OCI-LY1 (cell line): Measurements from ENCODE around the gene CUX1.

Experiments used
- H2AFZ ChIP-seq: fragments of 200-600 bp; sonication (generic), shearing (Covaris generic); 2 replicates; pipeline ENCODE4 v1.6.0; 2014; ENCODE audit warnings: antibody characterized with exemption, mild to moderate bottlenecking, low read length
- H3F3A ChIP-seq: fragments of 200-600 bp; sonication (generic), shearing (Covaris generic); 2 replicates; pipeline ENCODE4 v1.6.0; 2014; ENCODE audit warnings: mild to moderate bottlenecking, antibody characterized with exemption, low read length, moderate library complexity; ENCODE audit not compliant: insufficient read depth
- H3K27ac ChIP-seq: fragments of 200-600 bp; sonication (generic); 2 replicates; pipeline ENCODE4 v1.5.1; 2014; ENCODE audit warnings: low read length, mixed run types, mild to moderate bottlenecking, low read depth; ENCODE audit not compliant: poor library complexity, severe bottlenecking
- H3K27me3 ChIP-seq: fragments of 200-600 bp; sonication (generic); 2 replicates; pipeline ENCODE4 v1.6.0; 2014; ENCODE audit warnings: antibody characterized with exemption, mild to moderate bottlenecking, low read length, moderate library complexity; ENCODE audit not compliant: insufficient read depth
- H3K36me3 ChIP-seq: fragments of 200-600 bp; sonication (generic); 2 replicates; pipeline ENCODE4 v1.6.1; 2014; ENCODE audit warnings: mild to moderate bottlenecking, antibody characterized with exemption, low read length, moderate library complexity, mixed read lengths; ENCODE audit not compliant: insufficient read depth
- H3K4me1 ChIP-seq: fragments of 200-600 bp; sonication (generic); 2 replicates; pipeline ENCODE4 v1.5.1; 2014; ENCODE audit warnings: mild to moderate bottlenecking, low read length, moderate library complexity; ENCODE audit not compliant: insufficient read depth, severe bottlenecking
- H3K4me2 ChIP-seq: fragments of 200-600 bp; sonication (generic), shearing (Covaris generic); 2 replicates; pipeline ENCODE4 v1.6.1; 2014; ENCODE audit warnings: low read length
- H3K4me3 ChIP-seq: fragments of 200-600 bp; sonication (generic); 2 replicates; pipeline ENCODE4 v1.5.1; 2014; ENCODE audit warnings: low read length, low read depth, mild to moderate bottlenecking, mixed read lengths; ENCODE audit not compliant: poor library complexity, severe bottlenecking
- H3K79me2 ChIP-seq: fragments of 200-600 bp; shearing (Covaris generic); 2 replicates; pipeline ENCODE4 v1.6.1; 2016; ENCODE audit warnings: mixed run types, low read length, mixed read lengths; ENCODE audit not compliant: insufficient read depth
- H3K9ac ChIP-seq: fragments of 200-600 bp; sonication (generic), shearing (Covaris generic); 2 replicates; pipeline ENCODE4 v1.6.1; 2014; ENCODE audit warnings: mild to moderate bottlenecking, low read length, mixed read lengths
- H3K9me2 ChIP-seq: fragments of 200-600 bp; sonication (generic), shearing (Covaris generic); 2 replicates; pipeline ENCODE4 v1.6.1; 2014; ENCODE audit warnings: low read depth, mild to moderate bottlenecking, low read length, mixed read lengths
- H3K9me3 ChIP-seq: fragments of 200-600 bp; shearing (Covaris generic); 2 replicates; pipeline ENCODE4 v1.6.1; 2014; ENCODE audit warnings: low read length, mixed read lengths
- H4K20me1 ChIP-seq: fragments of 200-600 bp; sonication (generic), shearing (Covaris generic); 2 replicates; pipeline ENCODE4 v1.6.0; 2016; ENCODE audit warnings: mild to moderate bottlenecking, low read length; ENCODE audit not compliant: insufficient read depth
- EZH2 ChIP-seq: fragments of 200-600 bp; sonication (generic), shearing (Covaris generic); IDR thresholded peaks from 2 replicates; pipeline ENCODE4 v1.8.0; 2017; ENCODE audit warnings: borderline replicate concordance, mixed run types, mild to moderate bottlenecking, antibody characterized with exemption, low read length, moderate library complexity, mixed read lengths
- TF ChIP-seq, protein P1 (sequence below): fragments of 200-600 bp; sonication (generic), shearing (Covaris generic); IDR thresholded peaks from 2 replicates; pipeline ENCODE4 v1.5.1; 2017; ENCODE audit warnings: mild to moderate bottlenecking, antibody characterized with exemption, low read length, moderate library complexity, mixed read lengths

The CUX1 gene

DNA sequence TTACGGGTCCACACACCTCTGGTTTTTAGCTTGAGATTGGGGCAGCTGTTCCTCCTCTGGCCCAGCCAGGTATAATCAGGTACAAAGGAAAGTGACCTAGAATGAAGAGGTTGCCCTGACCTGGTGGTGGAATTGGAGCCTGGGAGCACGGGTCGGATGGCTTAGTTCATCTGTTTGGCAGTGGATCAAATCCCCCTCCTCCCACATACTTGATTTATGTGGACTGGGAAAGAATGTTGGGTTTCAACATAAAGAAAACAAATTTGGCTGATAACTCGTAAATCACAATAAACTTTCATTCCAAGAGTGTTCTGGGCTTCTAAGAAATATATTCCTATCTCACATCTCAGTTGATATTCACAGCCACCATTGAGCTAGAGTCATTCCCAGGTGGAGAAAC lies 186.8 kb downstream of the CUX1 start:
- H3K36me3 ChIP-seq, result peaks cover 57% of the 10 kb centered on the region
- H3K9me3 ChIP-seq, result no peaks in the 10 kb centered on the region
- H4K20me1 ChIP-seq, result 0 out of 2 replicates have a peak, but pooled peaks cover 2% of the 10 kb centered on the region
- H3K9ac ChIP-seq, result no peak overlapping the region
- H3K27me3 ChIP-seq, result no peaks in the 10 kb centered on the region
- no peak overlapping the region for H3K4me2 ChIP-seq
- no peak overlapping the region for H3K27ac ChIP-seq
- H3F3A ChIP-seq, result no peaks in the 10 kb centered on the region
- peaks cover 23% of the 10 kb centered on the region for H3K4me1 ChIP-seq
- H2AFZ ChIP-seq, result no peak overlapping the region
- H3K79me2 ChIP-seq, result peaks cover 45% of the 10 kb centered on the region
- TF ChIP-seq, protein P1, sequence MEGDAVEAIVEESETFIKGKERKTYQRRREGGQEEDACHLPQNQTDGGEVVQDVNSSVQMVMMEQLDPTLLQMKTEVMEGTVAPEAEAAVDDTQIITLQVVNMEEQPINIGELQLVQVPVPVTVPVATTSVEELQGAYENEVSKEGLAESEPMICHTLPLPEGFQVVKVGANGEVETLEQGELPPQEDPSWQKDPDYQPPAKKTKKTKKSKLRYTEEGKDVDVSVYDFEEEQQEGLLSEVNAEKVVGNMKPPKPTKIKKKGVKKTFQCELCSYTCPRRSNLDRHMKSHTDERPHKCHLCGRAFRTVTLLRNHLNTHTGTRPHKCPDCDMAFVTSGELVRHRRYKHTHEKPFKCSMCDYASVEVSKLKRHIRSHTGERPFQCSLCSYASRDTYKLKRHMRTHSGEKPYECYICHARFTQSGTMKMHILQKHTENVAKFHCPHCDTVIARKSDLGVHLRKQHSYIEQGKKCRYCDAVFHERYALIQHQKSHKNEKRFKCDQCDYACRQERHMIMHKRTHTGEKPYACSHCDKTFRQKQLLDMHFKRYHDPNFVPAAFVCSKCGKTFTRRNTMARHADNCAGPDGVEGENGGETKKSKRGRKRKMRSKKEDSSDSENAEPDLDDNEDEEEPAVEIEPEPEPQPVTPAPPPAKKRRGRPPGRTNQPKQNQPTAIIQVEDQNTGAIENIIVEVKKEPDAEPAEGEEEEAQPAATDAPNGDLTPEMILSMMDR, result no peak
- no peak for TF ChIP-seq EZH2
- no peak overlapping the region for H3K4me3 ChIP-seq
- no peaks in the 10 kb centered on the region for H3K9me2 ChIP-seq

DNA sequence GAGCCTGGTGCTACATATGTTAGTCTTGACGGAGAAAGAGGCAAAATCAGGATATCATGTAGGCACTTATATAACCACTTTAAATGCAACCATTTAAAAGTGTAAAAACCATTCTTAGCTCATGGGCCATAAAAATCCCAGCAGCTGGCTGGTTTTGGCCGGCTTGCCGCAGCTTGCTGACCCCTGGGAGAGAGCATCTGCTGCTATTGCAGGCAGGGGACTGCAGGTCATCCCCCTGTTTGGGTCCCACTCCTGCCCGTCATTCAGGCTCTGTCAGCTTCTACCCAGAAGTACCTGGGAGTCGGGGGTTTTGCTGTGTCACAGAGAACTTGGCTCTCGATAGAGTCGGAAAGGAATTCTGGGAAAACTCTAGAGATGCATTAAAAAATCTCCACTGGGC lies 187.4 kb downstream of the CUX1 start:
- TF ChIP-seq, protein P1, result no peak
- no peak for TF ChIP-seq EZH2
- H3K27ac ChIP-seq, result no peak overlapping the region
- H3K4me2 ChIP-seq, result no peak overlapping the region
- no peak overlapping the region for H2AFZ ChIP-seq
- H3K9me3 ChIP-seq, result no peaks in the 10 kb centered on the region
- no peaks in the 10 kb centered on the region for H3K27me3 ChIP-seq
- H3F3A ChIP-seq, result no peaks in the 10 kb centered on the region
- H4K20me1 ChIP-seq, result 0 out of 2 replicates have a peak, but pooled peaks cover 2% of the 10 kb centered on the region
- H3K9ac ChIP-seq, result no peak overlapping the region
- H3K4me1 ChIP-seq, result peaks cover 17% of the 10 kb centered on the region
- H3K79me2 ChIP-seq, result peaks cover 45% of the 10 kb centered on the region
- no peaks in the 10 kb centered on the region for H3K9me2 ChIP-seq
- peaks cover 63% of the 10 kb centered on the region for H3K36me3 ChIP-seq
- H3K4me3 ChIP-seq, result no peak overlapping the region

DNA sequence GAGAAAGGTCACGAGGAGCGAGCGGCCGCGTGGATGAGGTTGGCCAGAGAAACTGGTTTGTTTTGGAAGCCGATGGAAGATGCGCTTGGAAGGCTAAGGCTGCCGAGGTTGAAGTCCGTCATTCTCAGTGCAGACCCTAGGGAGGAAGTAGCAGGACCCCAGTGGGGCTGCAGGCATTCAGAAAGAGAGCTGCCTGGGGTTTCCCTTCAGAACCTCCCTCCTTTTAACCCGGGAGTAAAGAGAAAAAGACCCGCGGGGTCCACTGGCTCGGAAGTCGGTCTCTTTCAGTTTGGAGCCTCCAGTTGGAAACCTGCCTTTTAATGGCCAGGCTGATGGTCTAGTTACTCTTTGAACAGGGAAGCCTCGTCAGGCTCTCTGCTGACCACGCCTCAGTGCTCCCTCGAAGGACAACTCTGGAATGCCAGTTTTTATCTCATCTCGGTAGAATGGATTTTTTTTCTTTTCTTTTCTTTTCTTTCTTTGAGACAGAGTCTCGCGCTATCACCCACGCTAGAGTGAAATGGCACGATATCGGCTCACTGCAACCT lies 188.6 kb downstream of the CUX1 start:
- Histone ChIP-seq H3K4me3 (no peak overlapping the region), H3K9me3 (no peaks in the 10 kb centered on the region), H3K79me2 (peaks cover 36% of the 10 kb centered on the region), H3K27ac (no peak overlapping the region), H3K36me3 (peaks cover 67% of the 10 kb centered on the region), H2AFZ (no peak overlapping the region), H3K9me2 (no peaks in the 10 kb centered on the region), H3F3A (no peaks in the 10 kb centered on the region), H4K20me1 (0 out of 2 replicates have a peak, but pooled peaks cover 2% of the 10 kb centered on the region), H3K4me1 (peaks cover 16% of the 10 kb centered on the region), H3K27me3 (no peaks in the 10 kb centered on the region), H3K9ac (no peak overlapping the region), H3K4me2 (no peak overlapping the region)
- TF ChIP-seq EZH2, result no peak
- TF ChIP-seq, protein P1, result no peak
